DMS 273 treated with DMSO at 0.1 percent for 48 hours (cell line): ENCODE results near the gene PGAP3.
A peak's percentile ranks its signal among the peaks of the same experiment; 100 is the strongest.

Experiments used
- DNase-seq: peaks from one replicate; lab custom pipeline; 2025; lab: John Stamatoyannopoulos, UW

PGAP3 gene

GRCh38 chr17:39636927-39637736 lies 50.7 kb downstream of the PGAP3 start, which contains the start of gene STARD3:
Gene STARD3 (plus strand): TSS chr17:39637144. CDS start chr17:39653532, 16,388 bp downstream.
- peak; percentile 47 for DNase-seq

GRCh38 chr17:39636587-39636926 lies 51.3 kb downstream of the PGAP3 start:
- no peak for DNase-seq

DNA sequence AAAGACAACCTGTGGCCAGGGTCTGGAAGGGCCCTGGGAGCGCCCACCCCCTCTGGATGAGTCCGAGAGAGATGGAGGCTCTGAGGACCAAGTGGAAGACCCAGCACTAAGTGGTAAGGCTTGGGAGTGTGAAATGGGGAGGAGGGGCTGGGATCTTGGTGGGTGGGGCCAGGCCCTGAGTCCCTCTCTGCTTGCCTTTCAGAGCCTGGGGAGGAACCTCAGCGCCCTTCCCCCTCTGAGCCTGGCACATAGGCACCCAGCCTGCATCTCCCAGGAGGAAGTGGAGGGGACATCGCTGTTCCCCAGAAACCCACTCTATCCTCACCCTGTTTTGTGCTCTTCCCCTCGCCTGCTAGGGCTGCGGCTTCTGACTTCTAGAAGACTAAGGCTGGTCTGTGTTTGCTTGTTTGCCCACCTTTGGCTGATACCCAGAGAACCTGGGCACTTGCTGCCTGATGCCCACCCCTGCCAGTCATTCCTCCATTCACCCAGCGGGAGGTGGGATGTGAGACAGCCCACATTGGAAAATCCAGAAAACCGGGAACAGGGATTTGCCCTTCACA lies 52.2 kb downstream of the PGAP3 start:
- no peak for DNase-seq

- DNase-seq = no peak
Measured at GRCh38 chr17:39634384-39634871, 53.4 kb downstream of the PGAP3 start.

GRCh38 chr17:39633570-39634183 lies 54.2 kb downstream of the PGAP3 start:
- DNase-seq = no peak

DNA sequence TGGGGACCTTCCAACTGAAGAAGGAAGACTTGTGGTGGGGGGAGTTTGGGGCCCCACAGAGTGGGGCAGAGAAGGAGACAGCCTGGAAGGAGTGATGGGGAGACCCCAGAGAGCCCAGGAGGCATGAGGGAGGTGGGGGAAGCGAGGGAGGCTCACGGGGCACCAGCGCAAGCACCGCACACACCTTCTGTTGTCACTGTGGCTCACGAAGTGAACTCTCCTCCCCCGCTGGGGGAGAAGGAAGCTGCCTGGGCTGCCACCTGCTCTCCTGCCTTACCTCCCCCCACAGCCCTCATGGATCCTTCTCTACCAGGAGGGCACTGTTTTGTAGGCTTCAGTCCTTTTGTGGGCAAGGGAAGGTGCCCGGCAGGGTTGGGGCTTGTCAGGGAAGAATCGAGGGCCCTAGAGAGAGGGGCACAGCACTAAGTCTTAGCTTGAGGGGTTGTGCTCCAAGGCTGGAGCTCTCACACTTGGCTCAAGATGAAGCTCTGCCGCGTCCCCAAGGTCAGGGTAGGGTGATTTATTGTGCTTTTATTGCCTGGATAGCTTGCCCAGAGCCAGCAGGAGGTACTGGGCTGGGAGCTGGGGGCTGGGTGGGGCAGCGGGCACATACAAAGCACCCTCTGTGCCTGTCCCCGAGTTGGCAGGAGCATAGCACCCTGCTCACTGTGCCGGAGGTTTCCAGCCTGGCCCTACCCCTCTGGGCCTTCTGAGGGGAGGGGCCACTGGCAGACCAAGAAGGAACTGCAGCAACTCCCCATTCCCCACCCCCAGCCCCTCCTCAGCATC lies 55.5 kb downstream of the PGAP3 start:
- DNase-seq = no peak

DNA sequence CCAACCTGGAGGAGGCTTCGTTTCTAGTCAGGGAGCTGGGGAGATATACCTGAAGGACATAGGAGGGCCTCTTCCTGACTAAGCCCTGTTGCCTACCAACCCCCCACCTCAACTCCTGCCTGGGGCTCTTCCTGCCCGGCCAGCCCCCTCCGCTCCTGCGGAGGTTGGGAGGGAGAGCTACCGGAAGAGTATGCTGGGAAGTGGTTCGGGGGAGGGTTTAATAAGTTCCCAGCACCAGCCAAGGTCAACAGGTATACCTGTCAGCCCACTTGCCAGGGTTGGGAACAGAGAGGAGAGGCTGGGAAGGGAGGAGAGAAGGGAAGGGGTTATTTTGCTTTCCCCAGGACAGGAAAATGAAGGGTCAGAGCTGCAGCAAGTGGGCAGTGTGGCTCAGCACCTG lies 56.5 kb downstream of the PGAP3 start:
- DNase-seq = no peak

DNA sequence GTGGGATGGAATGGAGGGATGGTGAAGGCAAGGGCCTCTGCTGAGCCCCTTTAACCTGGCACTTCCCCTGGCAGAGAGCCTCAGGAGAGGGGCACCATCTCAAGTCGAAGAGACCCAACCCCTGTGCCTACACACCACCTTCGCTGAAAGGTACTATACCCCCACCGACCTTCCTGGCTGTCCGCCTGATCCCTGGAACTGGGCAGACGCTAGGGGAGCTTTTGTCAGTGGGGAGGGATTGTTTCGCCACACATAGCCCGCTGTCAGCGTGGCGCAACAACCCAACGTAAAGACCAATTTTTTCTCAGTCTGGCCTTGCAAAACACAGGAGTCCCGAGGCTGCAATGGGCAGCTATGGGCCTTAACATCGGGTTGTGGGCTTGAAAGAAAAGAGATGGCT lies 58.0 kb downstream of the PGAP3 start:
- DNase-seq = no peak

- no peak for DNase-seq
Measured at GRCh38 chr17:39629494-39629880, 58.4 kb downstream of the PGAP3 start.

DNA sequence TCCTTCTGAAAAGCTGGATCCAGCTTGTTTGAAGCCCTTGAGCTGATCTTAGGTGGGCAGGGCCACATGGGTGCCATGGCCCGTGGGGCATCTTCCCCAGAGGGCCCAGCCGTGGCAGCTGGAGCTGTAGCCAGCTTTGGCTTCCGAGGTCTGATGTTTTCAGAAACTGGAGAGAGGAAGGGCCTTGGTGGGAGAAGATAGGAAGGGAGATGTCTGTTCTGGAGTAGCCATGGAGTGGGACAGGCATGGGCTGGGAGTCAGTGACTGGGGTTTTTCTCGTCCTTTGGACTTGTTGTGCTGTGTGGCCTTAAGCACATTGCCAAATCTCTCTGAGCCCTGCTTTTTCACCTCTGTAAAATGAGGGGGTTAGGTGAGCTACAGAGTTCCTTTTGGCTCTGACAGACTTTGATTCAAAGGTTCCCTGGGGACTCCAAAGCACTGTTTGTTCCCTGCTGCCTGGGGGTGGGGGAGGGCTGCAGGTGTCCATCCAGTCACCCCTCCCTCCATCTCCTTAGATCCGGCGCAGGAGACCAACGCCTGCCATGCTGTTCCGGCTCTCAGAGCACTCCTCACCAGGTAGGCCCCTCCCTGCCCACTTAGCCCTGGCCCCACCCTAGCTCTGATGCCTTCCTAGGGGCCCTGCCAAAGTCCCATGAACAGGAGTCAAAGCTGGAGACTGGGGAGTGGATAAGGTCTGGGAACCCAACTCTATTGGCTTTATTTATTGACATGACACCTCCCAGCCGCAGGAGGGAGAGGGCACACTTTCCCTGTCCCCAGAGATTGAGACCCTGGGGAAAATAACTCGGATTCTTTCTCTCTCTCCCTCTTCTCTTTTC lies 59.0 kb downstream of the PGAP3 start:
- no peak for DNase-seq

DNA sequence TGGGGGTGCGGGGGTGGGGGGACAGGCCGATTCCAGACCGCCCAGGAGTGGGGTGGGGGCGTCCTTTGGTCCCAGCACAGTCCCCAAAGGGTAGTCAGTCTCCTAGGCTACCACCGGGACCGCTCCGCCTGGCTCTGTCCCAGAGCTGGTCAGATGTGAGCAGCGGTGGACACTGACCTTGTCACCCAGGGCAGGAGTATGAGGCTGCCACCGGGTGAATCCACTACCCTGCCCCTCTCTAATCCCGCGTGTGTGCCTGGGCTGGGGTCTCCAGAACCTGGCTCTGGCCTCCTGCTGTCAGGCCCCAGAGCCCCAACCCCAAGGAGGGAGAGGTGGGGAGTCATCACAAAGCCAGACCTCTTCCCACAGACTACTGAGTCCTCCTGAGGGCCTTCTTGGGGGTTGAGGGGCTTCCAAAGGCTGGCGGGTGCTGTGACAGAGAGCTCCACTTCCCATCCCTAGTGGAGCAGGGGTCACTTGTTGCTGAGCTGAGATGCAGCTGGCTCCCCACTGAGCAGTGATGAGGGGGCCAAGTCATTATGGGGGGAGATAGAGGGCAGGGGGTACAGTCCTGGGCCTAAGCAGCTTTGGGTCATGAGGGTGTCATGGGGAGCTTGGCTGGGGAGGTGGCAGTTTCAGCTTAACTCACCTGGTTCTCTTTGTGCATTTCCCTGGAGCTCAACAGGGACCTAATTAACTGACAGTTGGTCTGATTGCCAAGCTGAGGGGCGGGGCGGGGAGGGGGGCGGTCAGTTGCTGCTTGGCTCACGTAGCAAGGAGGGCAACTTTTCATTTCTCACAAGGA lies 59.9 kb downstream of the PGAP3 start:
- no peak for DNase-seq

GRCh38 chr17:39627047-39627711 lies 60.7 kb downstream of the PGAP3 start:
- no peak for DNase-seq

DNA sequence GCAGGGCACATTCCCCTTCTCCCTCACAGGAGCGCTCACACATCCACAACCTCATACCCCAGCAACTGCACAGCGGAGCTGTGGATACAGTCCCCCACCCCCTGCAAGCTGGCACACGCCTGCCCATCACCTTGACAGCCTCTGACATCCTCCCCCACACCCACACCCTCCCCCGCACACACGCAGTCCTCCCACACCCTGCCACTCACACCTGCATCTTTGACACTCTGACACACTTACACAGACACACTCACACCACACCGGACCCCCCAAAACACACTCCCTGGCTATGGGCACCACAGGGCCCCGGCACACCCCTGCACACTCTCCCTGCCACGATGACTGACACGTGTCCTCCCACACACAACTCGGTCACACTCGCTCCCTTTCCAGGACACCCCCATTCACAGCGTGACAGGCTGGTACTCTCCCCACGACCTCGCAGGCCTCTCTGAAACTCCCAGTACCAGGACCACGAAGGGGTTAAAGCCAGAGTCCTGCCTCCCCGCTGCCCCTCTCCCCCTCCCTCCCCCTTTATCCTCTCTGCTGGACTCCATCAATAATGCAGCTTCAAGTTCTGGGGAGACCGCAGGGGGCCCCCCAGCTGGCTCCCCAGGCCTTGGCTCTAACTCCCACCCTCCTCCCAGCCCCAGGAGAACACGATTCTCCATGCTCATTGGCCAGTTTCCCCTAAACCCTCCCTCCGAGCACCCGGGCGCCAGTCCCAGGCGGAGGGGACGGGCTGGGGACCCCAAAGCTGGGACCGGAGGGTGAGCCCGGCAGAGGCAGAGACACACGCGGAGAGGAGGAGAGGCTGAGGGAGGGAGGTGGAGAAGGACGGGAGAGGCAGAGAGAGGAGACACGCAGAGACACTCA lies 61.4 kb downstream of the PGAP3 start, which contains the start of gene PPP1R1B:
PPP1R1B (plus strand) TSS at position 782 of the 876 bp plus-strand sequence. CDS start 441 bp downstream, outside the sequence.
- DNase-seq = no peak

DNA sequence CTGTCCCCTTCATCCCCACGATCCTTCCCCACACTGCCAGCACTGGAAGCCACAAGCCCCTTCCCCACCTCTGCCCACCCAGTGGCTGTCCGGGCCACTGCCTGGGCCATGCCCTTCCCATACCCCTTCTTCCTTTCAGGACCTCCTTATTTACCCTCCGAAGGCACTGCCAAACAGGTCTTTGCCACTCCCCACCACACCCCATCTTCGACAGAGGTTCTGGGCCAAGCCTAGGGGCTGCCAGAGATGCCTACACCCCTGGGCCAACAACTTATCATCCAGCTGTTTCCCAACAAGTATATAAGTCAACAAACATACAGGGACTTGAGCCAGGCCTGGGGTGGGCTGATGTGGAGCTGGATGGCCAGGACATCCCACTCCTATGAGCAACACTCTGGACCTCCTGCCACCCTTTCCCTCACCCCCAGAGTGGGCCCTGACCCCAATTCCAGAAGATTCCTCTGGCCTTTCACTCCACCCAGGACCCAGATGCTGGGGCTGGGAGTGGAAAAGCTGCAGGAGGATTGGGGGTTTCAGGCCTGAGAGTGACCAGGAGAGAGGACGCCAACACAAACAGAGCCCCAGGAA lies 62.6 kb downstream of the PGAP3 start:
- no peak for DNase-seq

GRCh38 chr17:39624313-39624712 lies 63.5 kb downstream of the PGAP3 start:
- DNase-seq = no peak

DNA sequence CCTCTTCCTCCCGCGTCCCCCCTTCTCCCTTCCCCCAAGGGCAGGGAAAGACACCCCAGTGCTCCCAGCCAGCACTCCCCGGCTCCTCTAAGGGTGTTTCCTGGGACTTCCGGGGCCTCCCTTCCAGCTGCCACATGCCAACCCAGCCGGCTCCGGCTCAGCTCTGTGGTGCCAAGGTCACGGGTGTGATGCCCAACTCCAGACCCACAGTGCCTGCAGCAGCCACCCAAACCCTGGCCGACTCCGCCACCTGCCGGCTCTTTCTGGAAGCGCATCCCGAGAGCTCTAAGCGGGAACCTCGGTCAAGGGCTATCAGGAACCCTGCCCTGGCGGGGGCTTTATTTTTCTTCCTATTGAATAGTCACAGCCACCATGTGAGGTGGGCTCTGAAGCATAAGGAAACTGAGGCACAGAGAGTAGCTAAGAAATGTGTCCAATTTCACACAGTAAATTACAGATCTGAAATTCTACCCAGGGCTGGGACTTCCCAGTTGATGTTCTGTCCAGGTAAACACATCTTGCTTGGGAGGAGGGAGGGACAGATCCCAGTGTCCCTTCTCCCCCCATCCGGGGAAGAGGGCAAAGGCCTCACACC lies 64.4 kb downstream of the PGAP3 start:
- DNase-seq = peak; percentile 51

DNA sequence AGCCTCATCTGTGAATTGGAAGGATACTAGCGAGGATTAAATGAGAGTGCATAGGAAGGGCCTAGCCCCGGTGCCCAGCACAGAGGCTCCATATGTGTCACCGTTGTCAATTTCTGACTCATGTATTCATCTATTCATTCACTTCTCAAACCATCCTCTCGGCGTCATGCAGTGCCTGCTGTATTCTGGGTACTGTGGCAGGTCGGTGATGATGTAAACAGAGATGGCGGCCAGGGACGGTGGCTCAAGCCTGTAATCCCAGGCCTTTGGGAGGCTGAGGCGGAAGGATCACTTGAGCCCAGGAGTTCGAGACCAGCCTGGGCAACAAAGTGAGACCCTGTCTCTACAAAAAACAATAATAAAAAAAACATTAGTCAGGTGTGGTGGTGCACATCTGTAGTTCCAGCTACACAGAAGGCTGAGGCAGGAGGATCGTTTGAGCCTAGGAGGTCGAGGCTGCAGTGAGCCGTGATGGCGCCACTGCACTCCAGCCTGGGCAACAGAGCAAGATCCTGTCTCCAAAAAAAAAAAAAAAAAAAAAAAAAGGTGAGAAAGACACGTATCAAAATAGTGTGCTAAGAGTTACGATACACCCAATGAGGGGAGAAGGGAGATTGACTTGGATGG lies 65.4 kb downstream of the PGAP3 start:
- no peak for DNase-seq
